Breast epithelium (tissue), 3 donors: Measurements from ENCODE around the gene NUFIP2.

Source experiments
- CTCF ChIP-seq, 3 donors: fragments of 450-650 bp; IDR thresholded peaks; one replicate each; pipeline ENCODE4 v1.5.1; 2016 to 2017; ENCODE audit warnings: antibody characterized with exemption in 3 of 3, mild to moderate bottlenecking in 3 of 3, moderate library complexity in 3 of 3
- POLR2AphosphoS5 ChIP-seq, 3 donors: sonication (generic); formaldehyde crosslinking; IDR thresholded peaks; one replicate each; pipeline ENCODE4 v1.6.1; 2017; ENCODE audit warnings: antibody characterized with exemption in 3 of 3

DNA sequence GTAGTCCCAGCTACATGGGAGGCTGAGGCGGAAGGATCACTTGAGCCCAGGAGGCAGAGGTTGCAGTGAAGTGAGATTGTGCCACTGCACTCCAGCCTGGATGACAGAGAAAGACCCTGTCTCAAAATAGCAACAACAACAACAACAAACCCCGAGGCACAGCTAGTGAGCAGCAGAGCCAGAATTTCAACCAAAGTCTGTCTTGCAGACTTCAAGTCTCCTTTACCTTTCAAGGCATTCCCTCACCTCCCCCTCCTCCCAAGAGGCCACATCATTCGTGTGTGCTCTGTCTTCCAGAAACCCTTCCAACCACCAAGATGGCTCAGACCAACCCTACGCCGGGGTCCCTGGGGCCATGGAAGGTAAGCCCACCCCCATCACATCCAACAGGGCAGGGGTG is 45.1 kb downstream of the NUFIP2 start:
- no peak for TF ChIP-seq CTCF (IDR thresholded peaks at IDR 0.05)
- no peak for TF ChIP-seq POLR2AphosphoS5 (IDR thresholded peaks at IDR 0.05)
